GM21619 (cell line): ENCODE results near the gene CALM3.
"Not testable (repeated sequence)": the region's sequence is repeated elsewhere in the genome, so short reads cannot be mapped to it uniquely, and the experiment has no call there.

Source experiments
- ATAC-seq: cut with Tn5 transposase; IDR thresholded peaks from one replicate; pipeline ENCODE4 v1.9.1; 2021; ENCODE audit not compliant: unreplicated experiment

The CALM3 gene

GRCh38 chr19:46614114-46614722 is 13.1 kb downstream of the CALM3 start:
- no peak for ATAC-seq

- ATAC-seq, result no peak
Measured at GRCh38 chr19:46615966-46616365, 14.8 kb downstream of the CALM3 start.

- ATAC-seq, result no peak
Measured at GRCh38 chr19:46616631-46617322, 15.6 kb downstream of the CALM3 start.

- no peak for ATAC-seq
Measured at GRCh38 chr19:46617601-46618000, 16.5 kb downstream of the CALM3 start.

- no peak for ATAC-seq
Measured at GRCh38 chr19:46618670-46619231, 17.6 kb downstream of the CALM3 start.

- no peak for ATAC-seq
Measured at GRCh38 chr19:46620267-46620666, 19.1 kb downstream of the CALM3 start.

- ATAC-seq, result no peak
Measured at GRCh38 chr19:46620716-46621115, 19.6 kb downstream of the CALM3 start.

- no peak for ATAC-seq
Measured at GRCh38 chr19:46621191-46622117, 20.3 kb downstream of the CALM3 start.

GRCh38 chr19:46622118-46622446 is 21.0 kb downstream of the CALM3 start:
- ATAC-seq, result no peak

GRCh38 chr19:46623915-46624502 is 22.9 kb downstream of the CALM3 start:
- ATAC-seq, result no peak

GRCh38 chr19:46624958-46625661 is 24.0 kb downstream of the CALM3 start, which contains the start of gene PTGIR:
Gene PTGIR, minus strand, starts transcription at chr19:46625089. Its CDS starts 864 bp downstream, at chr19:46624225.
- no peak for ATAC-seq

GRCh38 chr19:46625731-46626130 is 24.6 kb downstream of the CALM3 start:
- ATAC-seq, result no peak

- ATAC-seq, result no peak
Measured at GRCh38 chr19:46626446-46626845, 25.3 kb downstream of the CALM3 start.

- not testable (repeated sequence) for ATAC-seq
Measured at GRCh38 chr19:46628970-46629369, 27.8 kb downstream of the CALM3 start.

- ATAC-seq, result no peak
Measured at GRCh38 chr19:46629546-46630025, 28.5 kb downstream of the CALM3 start.

GRCh38 chr19:46630586-46631205 is 29.6 kb downstream of the CALM3 start:
- no peak for ATAC-seq

- no peak for ATAC-seq
Measured at GRCh38 chr19:46631481-46631880, 30.4 kb downstream of the CALM3 start.

- ATAC-seq, result no peak
Measured at GRCh38 chr19:46633130-46633529, 32.0 kb downstream of the CALM3 start.

GRCh38 chr19:46634045-46634655 is 33.0 kb downstream of the CALM3 start:
- no peak for ATAC-seq
